HL-60 (cell line): ENCODE results near the gene TVP23A.

Source experiments
- CTCF ChIP-seq: IDR thresholded peaks from one replicate; pipeline ENCODE4 v1.5.1; 2011; ENCODE audit warnings: low read length, control low read depth, inconsistent platforms; ENCODE audit not compliant: insufficient read depth
- GABPA ChIP-seq: IDR thresholded peaks from 2 replicates; pipeline ENCODE4 v1.6.1; 2012; ENCODE audit warnings: low read depth
- POLR2AphosphoS5 ChIP-seq: IDR thresholded peaks from 2 replicates; pipeline ENCODE4 v1.6.1; 2012; ENCODE audit warnings: low read depth
- TF ChIP-seq, protein P1 (sequence below): IDR thresholded peaks from 2 replicates; pipeline ENCODE4 v1.6.1; 2012; ENCODE audit warnings: low read depth; ENCODE audit not compliant: insufficient replicate concordance

- TF ChIP-seq CTCF (no peak), POLR2AphosphoS5 (no peak), GABPA (no peak)
- TF ChIP-seq, protein P1, sequence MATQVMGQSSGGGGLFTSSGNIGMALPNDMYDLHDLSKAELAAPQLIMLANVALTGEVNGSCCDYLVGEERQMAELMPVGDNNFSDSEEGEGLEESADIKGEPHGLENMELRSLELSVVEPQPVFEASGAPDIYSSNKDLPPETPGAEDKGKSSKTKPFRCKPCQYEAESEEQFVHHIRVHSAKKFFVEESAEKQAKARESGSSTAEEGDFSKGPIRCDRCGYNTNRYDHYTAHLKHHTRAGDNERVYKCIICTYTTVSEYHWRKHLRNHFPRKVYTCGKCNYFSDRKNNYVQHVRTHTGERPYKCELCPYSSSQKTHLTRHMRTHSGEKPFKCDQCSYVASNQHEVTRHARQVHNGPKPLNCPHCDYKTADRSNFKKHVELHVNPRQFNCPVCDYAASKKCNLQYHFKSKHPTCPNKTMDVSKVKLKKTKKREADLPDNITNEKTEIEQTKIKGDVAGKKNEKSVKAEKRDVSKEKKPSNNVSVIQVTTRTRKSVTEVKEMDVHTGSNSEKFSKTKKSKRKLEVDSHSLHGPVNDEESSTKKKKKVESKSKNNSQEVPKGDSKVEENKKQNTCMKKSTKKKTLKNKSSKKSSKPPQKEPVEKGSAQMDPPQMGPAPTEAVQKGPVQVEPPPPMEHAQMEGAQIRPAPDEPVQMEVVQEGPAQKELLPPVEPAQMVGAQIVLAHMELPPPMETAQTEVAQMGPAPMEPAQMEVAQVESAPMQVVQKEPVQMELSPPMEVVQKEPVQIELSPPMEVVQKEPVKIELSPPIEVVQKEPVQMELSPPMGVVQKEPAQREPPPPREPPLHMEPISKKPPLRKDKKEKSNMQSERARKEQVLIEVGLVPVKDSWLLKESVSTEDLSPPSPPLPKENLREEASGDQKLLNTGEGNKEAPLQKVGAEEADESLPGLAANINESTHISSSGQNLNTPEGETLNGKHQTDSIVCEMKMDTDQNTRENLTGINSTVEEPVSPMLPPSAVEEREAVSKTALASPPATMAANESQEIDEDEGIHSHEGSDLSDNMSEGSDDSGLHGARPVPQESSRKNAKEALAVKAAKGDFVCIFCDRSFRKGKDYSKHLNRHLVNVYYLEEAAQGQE: no peak
These were observed 1.1 kb downstream of the TVP23A start for GRCh38 chr16:10817514-10817913.
